ENCODE measurements around the gene FGF19.
"Not testable (repeated sequence)": the region's sequence is repeated elsewhere in the genome, so short reads cannot be mapped to it uniquely, and the experiment has no call there.

The FGF19 gene

GRCh38 chr11:69695995-69696394, 7.8 kb downstream of the FGF19 start:
- not testable (repeated sequence) for DNase-seq

GRCh38 chr11:69695581-69695980, 8.2 kb downstream of the FGF19 start:
- DNase-seq: no peak

- DNase-seq: no peak
Observed at GRCh38 chr11:69694781-69695180, 9.0 kb downstream of the FGF19 start.

GRCh38 chr11:69692422-69692821, 11.4 kb downstream of the FGF19 start:
- DNase-seq: no peak

- no peak for DNase-seq
Observed at GRCh38 chr11:69691463-69691862, 12.4 kb downstream of the FGF19 start.

- DNase-seq: no peak
Observed at GRCh38 chr11:69689484-69690319, 14.1 kb downstream of the FGF19 start.

GRCh38 chr11:69687969-69688771, 15.7 kb downstream of the FGF19 start:
- DNase-seq: not testable (repeated sequence)

GRCh38 chr11:69686856-69687255, 17.0 kb downstream of the FGF19 start:
- DNase-seq: no peak

- DNase-seq: no peak
Observed at GRCh38 chr11:69686452-69686851, 17.4 kb downstream of the FGF19 start.

GRCh38 chr11:69685348-69685747, 18.5 kb downstream of the FGF19 start:
- DNase-seq: no peak

- DNase-seq: no peak
Observed at GRCh38 chr11:69684651-69685050, 19.2 kb downstream of the FGF19 start.

GRCh38 chr11:69683764-69684333, 20.0 kb downstream of the FGF19 start:
- DNase-seq: no peak

GRCh38 chr11:69682681-69683326, 21.0 kb downstream of the FGF19 start:
- no peak for DNase-seq

- no peak for DNase-seq
Observed at GRCh38 chr11:69682221-69682620, 21.6 kb downstream of the FGF19 start.

GRCh38 chr11:69680688-69681087, 23.1 kb downstream of the FGF19 start:
- DNase-seq: no peak

- no peak for DNase-seq
Observed at GRCh38 chr11:69677749-69678148, 26.1 kb downstream of the FGF19 start.

- DNase-seq: peak; percentile 95
Observed at GRCh38 chr11:69674886-69675714, 28.7 kb downstream of the FGF19 start, which contains the start of gene LTO1. LTO1 (minus strand) TSS chr11:69675353; CDS start chr11:69675239, 114 bp downstream.

GRCh38 chr11:69674267-69674885, 29.4 kb downstream of the FGF19 start:
- DNase-seq: no peak

GRCh38 chr11:69671734-69672465, 31.9 kb downstream of the FGF19 start:
- DNase-seq: no peak

GRCh38 chr11:69670158-69670845, 33.5 kb downstream of the FGF19 start:
- peak; percentile 65 for DNase-seq
